ENCODE data around the gene ZSWIM7. TPM values are rescaled to one million over a fixed set of nuclear protein-coding genes. Genes with fewer than 3 reads are reported as not detected.

Gene ZSWIM7
- total and polyA plus RNA-seq, 2 experiments from 2014 or later = 12.4 to 29.1 TPM

GRCh38 chr17:15931394-15931793 lies 68.1 kb downstream of the ZSWIM7 start:
- H3K9ac ChIP-seq = no peak overlapping the region
- H3K27ac ChIP-seq = no peak overlapping the region
- H3K79me2 ChIP-seq (ENCODE audit: insufficient read depth) = no peaks in the 10 kb centered on the region
- no peaks in the 10 kb centered on the region for H3K36me3 ChIP-seq (ENCODE audit: low read depth)
- no peak overlapping the region for H3K4me3 ChIP-seq
- H3K9me3 ChIP-seq (ENCODE audit: low read depth) = no peaks in the 10 kb centered on the region
- no peak for DNase-seq
- no peaks in the 10 kb centered on the region for H3F3A ChIP-seq (ENCODE audit: insufficient read depth)
- H4K20me1 ChIP-seq (ENCODE audit: insufficient read depth) = no peaks in the 10 kb centered on the region
- TF ChIP-seq EZH2phosphoT487 (IDR thresholded peaks at IDR 0.05; ENCODE audit: insufficient read depth, low read depth) (no peak), EZH2 (IDR thresholded peaks at IDR 0.05; ENCODE audit: insufficient read depth, poor library complexity, severe bottlenecking) (no peak)
- H3K4me1 ChIP-seq (ENCODE audit: insufficient read depth) = no peaks in the 10 kb centered on the region
- no peak overlapping the region for H3K4me2 ChIP-seq (ENCODE audit: unreplicated experiment)
- H2AFZ ChIP-seq = no peak overlapping the region
- no peaks in the 10 kb centered on the region for H3K9me2 ChIP-seq (ENCODE audit: insufficient read depth)
- 0 out of 2 replicates have a peak, but pooled peaks cover 12% of the 10 kb centered on the region for H3K27me3 ChIP-seq (replicated peaks; ENCODE audit: insufficient read depth)
- in situ Hi-C loops (cut with MboI) = no loop called here

- in situ Hi-C loops (cut with MboI) = no loop called here
- Histone ChIP-seq H3K9ac (no peak overlapping the region), H3K4me1 (ENCODE audit: insufficient read depth) (no peaks in the 10 kb centered on the region), H3K4me3 (no peak overlapping the region), H3K9me2 (ENCODE audit: insufficient read depth) (no peaks in the 10 kb centered on the region), H4K20me1 (ENCODE audit: insufficient read depth) (no peaks in the 10 kb centered on the region), H3K36me3 (ENCODE audit: low read depth) (no peaks in the 10 kb centered on the region), H3K9me3 (ENCODE audit: low read depth) (no peaks in the 10 kb centered on the region), H3K79me2 (ENCODE audit: insufficient read depth) (no peaks in the 10 kb centered on the region), H3K27ac (no peak overlapping the region), H3F3A (ENCODE audit: insufficient read depth) (no peaks in the 10 kb centered on the region), H2AFZ (no peak overlapping the region), H3K4me2 (ENCODE audit: unreplicated experiment) (no peak overlapping the region), H3K27me3 (replicated peaks; ENCODE audit: insufficient read depth) (0 out of 2 replicates have a peak, but pooled peaks cover 12% of the 10 kb centered on the region)
- TF ChIP-seq EZH2 (IDR thresholded peaks at IDR 0.05; ENCODE audit: insufficient read depth, poor library complexity, severe bottlenecking) (no peak), EZH2phosphoT487 (IDR thresholded peaks at IDR 0.05; ENCODE audit: insufficient read depth, low read depth) (no peak)
- 47 to 49% methylated on average over 6 of the region's 6 CpGs for WGBS, 2 experiments (ENCODE audit: low coverage in 1 of 2, low lambda C conversion rate in 2 of 2, missing lambda C conversion rate in 2 of 2)
- DNase-seq = peak; percentile 33
Observed at GRCh38 chr17:15930426-15930825, 69.1 kb downstream of the ZSWIM7 start.

GRCh38 chr17:15929941-15930340 lies 69.6 kb downstream of the ZSWIM7 start:
- Histone ChIP-seq H3K9ac (no peak overlapping the region), H3K27me3 (replicated peaks; ENCODE audit: insufficient read depth) (0 out of 2 replicates have a peak, but pooled peaks cover 12% of the 10 kb centered on the region), H3K9me3 (ENCODE audit: low read depth) (no peaks in the 10 kb centered on the region), H3K79me2 (ENCODE audit: insufficient read depth) (no peaks in the 10 kb centered on the region), H4K20me1 (ENCODE audit: insufficient read depth) (no peaks in the 10 kb centered on the region), H3K27ac (no peak overlapping the region), H3F3A (ENCODE audit: insufficient read depth) (no peaks in the 10 kb centered on the region), H3K4me3 (no peak overlapping the region), H3K9me2 (ENCODE audit: insufficient read depth) (no peaks in the 10 kb centered on the region), H2AFZ (no peak overlapping the region), H3K4me2 (ENCODE audit: unreplicated experiment) (no peak overlapping the region), H3K4me1 (ENCODE audit: insufficient read depth) (no peaks in the 10 kb centered on the region), H3K36me3 (ENCODE audit: low read depth) (no peaks in the 10 kb centered on the region)
- TF ChIP-seq EZH2phosphoT487 (IDR thresholded peaks at IDR 0.05; ENCODE audit: insufficient read depth, low read depth) (no peak), EZH2 (IDR thresholded peaks at IDR 0.05; ENCODE audit: insufficient read depth, poor library complexity, severe bottlenecking) (no peak)
- in situ Hi-C loops (cut with MboI) = no loop called here
- WGBS, 2 experiments (ENCODE audit: low coverage in 1 of 2, low lambda C conversion rate in 2 of 2, missing lambda C conversion rate in 2 of 2) = 34 to 43% methylated on average over 4 of the region's 4 CpGs
- no peak for DNase-seq

- DNase-seq = no peak
- Histone ChIP-seq H2AFZ (no peak overlapping the region), H3K4me1 (ENCODE audit: insufficient read depth) (no peaks in the 10 kb centered on the region), H4K20me1 (ENCODE audit: insufficient read depth) (no peaks in the 10 kb centered on the region), H3K36me3 (ENCODE audit: low read depth) (no peaks in the 10 kb centered on the region), H3K9ac (no peak overlapping the region), H3K9me3 (ENCODE audit: low read depth) (no peaks in the 10 kb centered on the region), H3K79me2 (ENCODE audit: insufficient read depth) (no peaks in the 10 kb centered on the region), H3K4me3 (no peak overlapping the region), H3K9me2 (ENCODE audit: insufficient read depth) (no peaks in the 10 kb centered on the region), H3K27me3 (replicated peaks; ENCODE audit: insufficient read depth) (0 out of 2 replicates have a peak, but pooled peaks cover 12% of the 10 kb centered on the region), H3K4me2 (ENCODE audit: unreplicated experiment) (no peak overlapping the region), H3F3A (ENCODE audit: insufficient read depth) (no peaks in the 10 kb centered on the region), H3K27ac (no peak overlapping the region)
- WGBS, 2 experiments (ENCODE audit: low coverage in 1 of 2, low lambda C conversion rate in 2 of 2, missing lambda C conversion rate in 2 of 2) = 48 to 50% methylated on average over 9 of the region's 9 CpGs
- TF ChIP-seq EZH2phosphoT487 (IDR thresholded peaks at IDR 0.05; ENCODE audit: insufficient read depth, low read depth) = no peak
- TF ChIP-seq EZH2 (IDR thresholded peaks at IDR 0.05; ENCODE audit: insufficient read depth, poor library complexity, severe bottlenecking) = no peak
- in situ Hi-C loops (cut with MboI) = no loop called here
Observed at GRCh38 chr17:15928286-15928785, 71.2 kb downstream of the ZSWIM7 start.

Other genes starting within 250 kb of the ZSWIM7 start
- gene ADORA2B, start 54.6 kb downstream of the ZSWIM7 start, total RNA-seq (2014; rRNA removed; shearing (Covaris generic)) = 13.7 and 20.2 TPM in 2 replicates
- 10.3 and 13.1 TPM in 2 replicates for gene ADORA2B, start 54.6 kb downstream of the ZSWIM7 start, polyA plus RNA-seq (2016; fragmentation: Nextera tagmentation; extraction: Ambion mirVana)
- 41.7 and 45.3 TPM in 2 replicates for gene TTC19, start 120 bp upstream of the ZSWIM7 start, total RNA-seq (2014; rRNA removed; shearing (Covaris generic))
- 26.3 and 27.9 TPM in 2 replicates for gene TTC19, start 120 bp upstream of the ZSWIM7 start, polyA plus RNA-seq (2016; fragmentation: Nextera tagmentation; extraction: Ambion mirVana)
- gene NCOR1, start 215.8 kb upstream of the ZSWIM7 start, total RNA-seq (2014; rRNA removed; shearing (Covaris generic)) = 50.6 and 78.9 TPM in 2 replicates
- 84.9 and 95.7 TPM in 2 replicates for gene NCOR1, start 215.8 kb upstream of the ZSWIM7 start, polyA plus RNA-seq (2016; fragmentation: Nextera tagmentation; extraction: Ambion mirVana)
- gene PIGL, start 217.5 kb upstream of the ZSWIM7 start, total RNA-seq (2014; rRNA removed; shearing (Covaris generic)) = 10.9 and 12.6 TPM in 2 replicates
- 13.3 and 15.4 TPM in 2 replicates for gene PIGL, start 217.5 kb upstream of the ZSWIM7 start, polyA plus RNA-seq (2016; fragmentation: Nextera tagmentation; extraction: Ambion mirVana)